ENCODE measurements around the gene CCDC142.

Gene CCDC142

DNA sequence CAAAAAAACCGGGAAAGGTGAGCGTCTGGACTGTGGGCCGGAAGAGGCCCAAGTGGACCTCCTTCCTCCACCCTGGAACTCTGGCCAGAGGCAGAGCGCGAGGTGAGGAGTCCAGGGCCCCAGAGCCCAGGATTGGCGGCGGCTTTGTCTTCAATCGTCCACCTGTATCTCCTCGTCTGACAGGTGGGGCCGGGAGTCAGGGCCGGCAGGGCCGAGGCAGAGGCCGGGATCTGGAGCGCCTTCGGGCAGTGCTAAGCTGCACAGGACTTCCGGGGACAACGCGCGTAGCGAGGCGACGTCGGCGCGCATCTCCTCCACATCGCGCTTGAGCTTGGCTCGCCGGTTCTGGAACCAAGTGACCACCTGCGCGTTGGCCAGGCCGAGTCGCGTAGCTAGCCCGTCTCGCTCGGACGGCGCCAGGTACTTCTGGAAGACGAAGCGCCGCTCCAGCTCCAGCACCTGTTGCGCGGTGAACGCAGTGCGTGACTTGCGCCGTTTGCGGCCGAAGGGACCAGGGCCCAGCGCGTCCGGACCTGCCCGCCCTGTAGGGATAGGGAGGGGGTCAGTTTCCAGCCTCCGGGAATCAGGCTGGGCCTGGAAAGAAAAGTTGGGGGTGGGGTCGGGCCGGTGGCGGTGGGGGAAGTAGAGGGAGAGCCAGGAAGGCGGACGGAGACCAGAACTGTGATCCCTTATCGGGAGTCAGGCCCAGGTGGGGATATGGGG, 15.1 kb upstream of the CCDC142 start:
- no peak for TF ChIP-seq CTCF (IDR thresholded peaks at IDR 0.05; ENCODE audit: control insufficient read depth, insufficient read depth, low read depth, low read length, missing control alignments)
- no peak for DNase-seq (ENCODE audit: low read depth)
- peak overlapping the region; percentile 47 for H3K4me3 ChIP-seq (ENCODE audit: control insufficient read depth, low read depth, low read length)

DNA sequence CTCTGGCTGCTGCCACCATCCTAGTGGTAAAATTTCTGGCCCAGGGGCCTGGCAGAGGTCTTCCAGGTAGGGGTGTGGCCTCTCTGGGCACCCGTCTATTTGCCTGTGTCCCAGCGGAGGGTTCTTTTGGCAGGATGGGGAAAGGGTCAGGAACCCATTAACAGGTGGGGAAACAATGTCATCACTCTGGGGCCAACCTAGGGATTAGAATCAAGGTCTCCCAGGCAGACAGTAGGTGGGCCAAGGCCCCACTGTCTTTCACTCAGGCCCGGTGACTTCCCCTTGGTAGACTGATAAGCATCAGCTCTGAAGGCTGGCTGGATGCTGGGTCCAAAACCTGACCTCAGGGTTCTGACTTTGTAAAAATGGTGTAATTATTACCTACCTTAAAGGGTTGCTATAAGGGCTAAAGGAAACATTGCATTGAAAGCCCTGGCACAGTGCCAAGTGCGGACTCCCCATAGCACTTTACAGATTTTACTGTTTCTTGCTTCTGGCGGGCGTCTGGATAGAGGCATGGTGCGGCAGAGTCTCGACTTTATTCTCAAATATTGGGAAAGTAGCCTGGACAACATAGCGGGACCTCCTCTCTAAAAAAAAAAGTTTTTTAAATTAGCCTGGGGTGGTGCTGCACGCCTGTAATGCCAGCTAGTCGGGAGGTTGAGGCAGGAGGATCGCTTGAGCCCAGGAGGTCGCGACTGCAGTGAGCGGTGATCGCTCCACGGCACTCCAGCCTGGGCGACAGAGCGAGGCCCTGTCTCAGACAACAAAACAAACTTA, 14.4 kb upstream of the CCDC142 start:
- no peak overlapping the region for H3K4me3 ChIP-seq (ENCODE audit: control insufficient read depth, low read depth, low read length)
- no peak for DNase-seq (ENCODE audit: low read depth)
- no peak for TF ChIP-seq CTCF (IDR thresholded peaks at IDR 0.05; ENCODE audit: control insufficient read depth, insufficient read depth, low read depth, low read length, missing control alignments)

DNA sequence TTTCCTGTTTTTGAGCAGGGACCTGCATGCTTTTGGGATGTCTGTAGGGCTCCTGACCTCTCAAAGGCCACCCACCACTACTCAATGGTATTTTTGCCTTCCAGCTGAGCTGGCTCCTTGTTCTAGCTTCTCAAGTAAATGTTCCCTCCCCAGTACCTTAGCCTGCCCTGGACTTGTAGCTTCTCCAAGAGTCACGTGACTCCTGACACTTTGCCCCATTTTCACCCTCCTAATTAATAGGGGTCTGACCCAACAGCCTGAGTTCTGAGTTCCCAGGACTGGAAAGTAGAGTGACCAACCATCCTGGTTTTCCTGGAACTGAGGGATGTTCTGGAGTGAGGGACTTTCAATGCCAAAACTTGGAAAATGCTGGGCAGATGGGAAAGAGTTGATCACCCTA, 12.6 kb upstream of the CCDC142 start:
- TF ChIP-seq CTCF (IDR thresholded peaks at IDR 0.05; ENCODE audit: control insufficient read depth, insufficient read depth, low read depth, low read length, missing control alignments), result no peak
- H3K4me3 ChIP-seq (ENCODE audit: control insufficient read depth, low read depth, low read length), result no peak overlapping the region
- no peak for DNase-seq (ENCODE audit: low read depth)

- H3K4me3 ChIP-seq (ENCODE audit: control insufficient read depth, low read depth, low read length), result no peak overlapping the region
- no peak for DNase-seq (ENCODE audit: low read depth)
- no peak for TF ChIP-seq CTCF (IDR thresholded peaks at IDR 0.05; ENCODE audit: control insufficient read depth, insufficient read depth, low read depth, low read length, missing control alignments)
Observed at GRCh38 chr2:74493546-74493945, 10.7 kb upstream of the CCDC142 start.

- H3K4me3 ChIP-seq (ENCODE audit: control insufficient read depth, low read depth, low read length), result no peak overlapping the region
- DNase-seq (ENCODE audit: low read depth), result no peak
- no peak for TF ChIP-seq CTCF (IDR thresholded peaks at IDR 0.05; ENCODE audit: control insufficient read depth, insufficient read depth, low read depth, low read length, missing control alignments)
Observed at GRCh38 chr2:74491648-74492544, 9.1 kb upstream of the CCDC142 start.

DNA sequence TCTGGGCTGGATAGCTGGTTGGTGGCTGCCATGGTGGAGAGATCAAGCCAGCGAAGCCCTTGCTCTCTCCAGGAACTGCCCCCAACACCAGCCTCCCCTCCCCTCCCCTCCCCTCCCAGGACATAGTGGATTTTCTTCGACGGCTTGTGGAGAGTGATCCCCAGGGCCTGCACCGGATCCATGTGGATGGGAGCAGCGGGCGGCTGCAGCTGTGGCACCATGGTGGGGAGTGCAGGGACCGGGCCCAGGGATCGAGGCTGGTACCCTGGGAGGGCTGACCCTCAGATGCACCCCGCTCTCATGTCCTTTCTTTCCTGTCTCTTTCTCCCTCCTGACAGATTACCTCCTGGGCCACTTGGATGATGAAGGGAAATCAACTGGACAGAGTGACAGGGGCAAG, 7.1 kb upstream of the CCDC142 start:
- TF ChIP-seq CTCF (IDR thresholded peaks at IDR 0.05; ENCODE audit: control insufficient read depth, insufficient read depth, low read depth, low read length, missing control alignments), result no peak
- DNase-seq (ENCODE audit: low read depth), result no peak
- no peak overlapping the region for H3K4me3 ChIP-seq (ENCODE audit: control insufficient read depth, low read depth, low read length)

All from AG09309 (cell line).